AG04450 (cell line): ENCODE data around the gene GPI. TPM values are rescaled to one million over a fixed set of nuclear protein-coding genes. Genes with fewer than 3 reads are reported as not detected.
"Not testable (repeated sequence)": the region's sequence is repeated elsewhere in the genome, so short reads cannot be mapped to it uniquely, and the experiment has no call there.

Experiments
- CTCF ChIA-PET: fragments of 300-600, 350-600 bp; formaldehyde crosslinking; extraction: SDS; loops from one replicate; lab custom pipeline; 2022; ENCODE audit warnings: antibody characterized with exemption, inconsistent platforms; lab: Charles Lee
- POLR2A ChIA-PET: fragments of 350-600 bp; formaldehyde crosslinking; extraction: SDS; loops from one replicate; lab custom pipeline; 2021; ENCODE audit warnings: antibody characterized with exemption, inconsistent platforms; lab: Yijun Ruan, JAX
- DNase-seq: peaks from one replicate; pipeline ENCODE4 v3.0.0-alpha.2; 2011; ENCODE audit warnings: low read depth, low spot score
- H3K27ac ChIP-seq: one replicate; pipeline ENCODE4 v1.5.1; 2012; ENCODE audit warnings: low read depth, low read length, control low read depth
- H3K27me3 ChIP-seq: one replicate; pipeline ENCODE4 v1.6.0; 2012; ENCODE audit warnings: low read length; ENCODE audit not compliant: control insufficient read depth, insufficient read depth
- H3K4me3 ChIP-seq: 2 replicates; pipeline ENCODE4 v1.5.1; 2011; ENCODE audit warnings: mild to moderate bottlenecking, low read depth, low read length, control low read depth
- H3K9me3 ChIP-seq: 2 replicates; pipeline ENCODE4 v1.5.1; 2012; ENCODE audit warnings: low read length; ENCODE audit not compliant: control insufficient read depth, insufficient read depth
- CTCF ChIP-seq: IDR thresholded peaks from 2 replicates; pipeline ENCODE4 v1.5.1; 2011; ENCODE audit warnings: low read depth, low read length, control low read depth, inconsistent platforms
- polyA plus RNA-seq: library from polyadenylated mRNA; depleted of rRNA; stranded (reverse); fragments of >200 nt; gene quantifications from 2 replicates; pipeline ENCODE4 v1.2.3, GENCODE V29; 2011

The GPI gene
- polyA plus RNA-seq, 1 experiment: 141 TPM

DNA sequence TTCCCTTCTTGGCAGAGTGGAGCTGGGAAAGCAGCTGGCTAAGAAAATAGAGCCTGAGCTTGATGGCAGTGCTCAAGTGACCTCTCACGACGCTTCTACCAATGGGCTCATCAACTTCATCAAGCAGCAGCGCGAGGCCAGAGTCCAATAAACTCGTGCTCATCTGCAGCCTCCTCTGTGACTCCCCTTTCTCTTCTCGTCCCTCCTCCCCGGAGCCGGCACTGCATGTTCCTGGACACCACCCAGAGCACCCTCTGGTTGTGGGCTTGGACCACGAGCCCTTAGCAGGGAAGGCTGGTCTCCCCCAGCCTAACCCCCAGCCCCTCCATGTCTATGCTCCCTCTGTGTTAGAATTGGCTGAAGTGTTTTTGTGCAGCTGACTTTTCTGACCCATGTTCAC is 34.9 kb downstream of the GPI start:
- Histone ChIP-seq H3K4me3 (no peak overlapping the region), H3K27me3 (no peaks in the 10 kb centered on the region), H3K9me3 (peaks cover 3% of the 10 kb centered on the region; the same call in 1 of the 2 replicates), H3K27ac (no peak overlapping the region)
- no peak for DNase-seq
- no peak for TF ChIP-seq CTCF
- POLR2A ChIA-PET: no interaction called here
- CTCF ChIA-PET: no interaction called here

GRCh38 chr19:34400844-34401243 is 35.8 kb downstream of the GPI start:
- H3K9me3 ChIP-seq, H3K27me3 ChIP-seq, H3K27ac ChIP-seq, POLR2A ChIA-PET, H3K4me3 ChIP-seq, CTCF ChIA-PET, DNase-seq: not testable (repeated sequence)

DNA sequence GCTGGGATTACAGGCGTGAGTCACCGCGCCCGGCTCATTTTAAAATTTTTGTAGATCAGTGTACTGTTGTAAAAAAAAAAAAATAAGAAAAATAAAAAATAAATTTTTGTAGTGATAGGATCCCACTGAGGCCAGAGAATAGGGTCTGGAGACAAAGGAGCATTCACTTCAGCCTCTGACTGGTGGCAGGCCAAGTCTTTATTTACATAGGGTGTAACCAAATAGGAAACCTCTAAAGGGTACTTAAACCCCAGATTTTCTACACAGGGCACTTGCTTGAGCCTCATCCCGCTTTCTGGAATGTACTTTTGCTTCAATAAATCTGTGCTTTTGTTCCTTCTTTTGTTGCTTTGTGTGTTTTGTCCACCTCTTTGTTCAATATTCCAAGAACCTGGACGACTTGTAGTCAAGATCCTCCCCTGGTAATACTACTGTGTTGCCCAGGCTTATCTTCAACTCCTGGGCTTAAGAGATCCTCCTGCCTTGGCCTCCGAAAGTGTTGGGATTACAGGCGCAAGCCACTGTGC is 37.1 kb downstream of the GPI start:
- H3K9me3 ChIP-seq: peaks cover 3% of the 10 kb centered on the region; the same call in 1 of the 2 replicates
- no peak overlapping the region for H3K4me3 ChIP-seq
- ChIA-PET CTCF (no interaction called here), POLR2A (no interaction called here)
- no peak for DNase-seq
- H3K27ac ChIP-seq: no peak overlapping the region
- no peak for TF ChIP-seq CTCF
- H3K27me3 ChIP-seq: no peaks in the 10 kb centered on the region

DNA sequence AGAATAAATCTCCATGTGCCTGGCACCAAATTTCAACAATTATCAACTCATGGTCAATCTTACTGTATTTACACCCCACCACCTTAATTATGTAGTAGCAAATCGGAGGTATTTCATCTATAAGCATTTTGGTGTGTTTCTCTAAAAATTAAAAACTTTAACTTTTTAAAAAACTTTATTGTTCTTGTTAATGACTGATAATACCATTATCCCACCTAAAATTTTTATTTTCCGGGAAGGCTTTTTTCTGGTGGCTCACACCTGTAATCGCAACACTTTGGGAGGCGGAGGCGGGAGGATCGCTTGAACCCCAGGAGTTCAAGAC is 38.8 kb downstream of the GPI start:
- Histone ChIP-seq H3K4me3 (peak overlapping the region; percentile 99), H3K9me3 (peaks cover 3% of the 10 kb centered on the region; the same call in 1 of the 2 replicates), H3K27ac (peak overlapping the region; percentile 21), H3K27me3 (no peaks in the 10 kb centered on the region)
- CTCF ChIA-PET: interaction anchor here (0.6 kb wide), 2 partner anchors 20 to 848 kb away, joined by 5 read pairs; no protein-coding TSS in a partner anchor
- POLR2A ChIA-PET: no interaction called here
- DNase-seq: no peak
- TF ChIP-seq CTCF: no peak

DNA sequence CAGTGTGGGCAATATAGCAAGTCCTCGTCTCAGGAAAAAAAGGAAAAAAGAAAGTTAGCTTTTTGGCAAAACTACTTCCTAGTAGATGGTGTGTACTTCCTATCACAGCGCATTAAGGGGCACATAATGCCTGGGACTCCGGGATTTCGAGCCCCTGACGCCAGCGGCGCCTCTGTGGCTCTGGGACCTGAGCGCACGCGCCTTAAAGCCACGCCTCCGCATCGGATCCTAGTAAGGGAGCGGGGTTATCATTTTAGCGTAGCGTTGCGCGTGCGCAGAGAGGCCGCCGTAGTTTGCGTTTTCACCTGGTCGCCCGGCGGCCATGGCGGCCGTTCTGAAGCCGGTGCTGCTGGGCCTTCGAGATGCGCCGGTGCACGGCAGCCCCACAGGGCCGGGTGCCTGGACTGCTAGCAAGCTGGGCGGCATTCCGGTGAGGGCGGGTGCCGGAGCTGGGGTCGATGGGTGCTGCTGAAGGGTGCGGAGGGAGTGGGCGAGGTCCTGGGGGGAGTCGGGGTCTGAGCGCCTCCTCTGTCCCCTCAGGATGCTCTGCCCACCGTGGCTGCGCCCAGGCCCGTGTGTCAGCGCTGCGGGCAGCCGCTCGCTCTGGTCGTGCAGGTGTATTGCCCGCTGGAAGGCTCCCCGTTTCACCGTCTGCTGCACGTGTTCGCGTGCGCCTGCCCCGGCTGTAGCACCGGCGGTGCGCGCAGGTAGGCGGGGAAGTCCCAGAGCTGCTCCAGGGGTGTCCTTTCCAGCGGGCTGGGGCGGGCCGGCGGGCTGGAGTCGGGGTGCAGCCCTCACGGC is 39.3 kb downstream of the GPI start, which contains the start of gene PDCD2L:
TSS of gene PDCD2L (plus strand) at position 291 of the 801 bp plus-strand sequence. CDS start at position 323, 32 bp downstream.
- CTCF ChIA-PET: interaction anchor here (0.6 kb wide), 2 partner anchors 20 to 848 kb away, joined by 5 read pairs; no protein-coding TSS in a partner anchor
- Histone ChIP-seq H3K9me3 (peaks cover 3% of the 10 kb centered on the region; the same call in 1 of the 2 replicates), H3K4me3 (peak within 1 kb of the TSS; percentile 99), H3K27ac (peak within 1 kb of the TSS; percentile 21), H3K27me3 (no peaks in the 10 kb centered on the region)
- POLR2A ChIA-PET: no interaction called here
- peak; percentile 70 for DNase-seq
- TF ChIP-seq CTCF: no peak
